HepG2 (cell line): ENCODE data around the gene SNX18. TPM values are rescaled to one million over a fixed set of nuclear protein-coding genes. Genes with fewer than 3 reads are reported as not detected.
A peak's percentile ranks its signal among the peaks of the same experiment; 100 is the strongest.

Experiments used
- DPF2 ChIP-seq: sonication (generic); formaldehyde crosslinking; IDR thresholded peaks from 2 replicates; pipeline ENCODE4 v1.4.0; 2020; ENCODE audit warnings: mild to moderate bottlenecking, low read depth, missing genetic modification reagents, borderline replicate concordance
- ETV6 ChIP-seq: sonication (generic); formaldehyde crosslinking; conservative IDR thresholded peaks from 2 replicates; pipeline ENCODE4 v1.4.0; 2020; ENCODE audit warnings: missing genetic modification reagents
- FLYWCH1 ChIP-seq: sonication (generic); formaldehyde crosslinking; IDR thresholded peaks from 2 replicates; pipeline ENCODE4 v1.8.1; 2023; ENCODE audit warnings: mild to moderate bottlenecking, missing genetic modification reagents
- HOXA7 ChIP-seq: sonication (generic); formaldehyde crosslinking; IDR thresholded peaks from 2 replicates; pipeline ENCODE4 v1.8.1; 2022; ENCODE audit warnings: mild to moderate bottlenecking, missing genetic modification reagents, moderate library complexity
- HOXD1 ChIP-seq: sonication (generic); formaldehyde crosslinking; IDR thresholded peaks from 2 replicates; pipeline ENCODE4 v1.5.0; 2020; ENCODE audit warnings: missing genetic modification reagents
- KAT7 ChIP-seq: IDR thresholded peaks from 2 replicates; pipeline ENCODE4 v1.6.1; 2018; ENCODE audit warnings: borderline replicate concordance, missing compliant biosample characterization
- KDM2A ChIP-seq: sonication (generic); formaldehyde crosslinking; IDR thresholded peaks from 2 replicates; pipeline ENCODE4 v1.4.0; 2020; ENCODE audit warnings: low read depth, missing genetic modification reagents, borderline replicate concordance
- KDM5B ChIP-seq: sonication (generic); formaldehyde crosslinking; IDR thresholded peaks from 2 replicates; pipeline ENCODE4 v1.4.0; 2020; ENCODE audit warnings: missing genetic modification reagents, mild to moderate bottlenecking, borderline replicate concordance
- KMT2B ChIP-seq: IDR thresholded peaks from 2 replicates; pipeline ENCODE4 v1.6.1; 2016; ENCODE audit warnings: missing genetic modification reagents, missing compliant biosample characterization
- NFKB2 ChIP-seq: sonication (generic); formaldehyde crosslinking; IDR thresholded peaks from 2 replicates; pipeline ENCODE4 v1.4.0; 2020; ENCODE audit warnings: missing genetic modification reagents, borderline replicate concordance
- TBX3 ChIP-seq: fragments of 450-650 bp; IDR thresholded peaks from 2 replicates; pipeline ENCODE4 v1.6.1; 2017; ENCODE audit warnings: antibody characterized with exemption, mild to moderate bottlenecking, inconsistent platforms, borderline replicate concordance
- XRCC5 ChIP-seq: fragments of 200-400 bp; formaldehyde crosslinking; optimal IDR thresholded peaks from 2 replicates; pipeline ENCODE3; 2017; ENCODE audit warnings: mild to moderate bottlenecking, low read length
- ZC3H4 ChIP-seq: sonication (generic); formaldehyde crosslinking; IDR thresholded peaks from 2 replicates; pipeline ENCODE4 v1.4.0; 2020; ENCODE audit warnings: missing genetic modification reagents, borderline replicate concordance
- ZEB1 ChIP-seq: IDR thresholded peaks from 2 replicates; pipeline ENCODE4 v1.6.1; 2012; ENCODE audit warnings: mild to moderate bottlenecking, low read depth, inconsistent platforms; ENCODE audit not compliant: insufficient replicate concordance
- ZNF235 ChIP-seq: sonication (generic); formaldehyde crosslinking; IDR thresholded peaks from 2 replicates; pipeline ENCODE4 v1.8.1; 2023; ENCODE audit warnings: mild to moderate bottlenecking, missing genetic modification reagents, borderline replicate concordance
- ZNF260 ChIP-seq: sonication (generic); formaldehyde crosslinking; IDR thresholded peaks from 2 replicates; pipeline ENCODE4 v1.4.0; 2020; ENCODE audit warnings: missing genetic modification reagents, low read depth, mild to moderate bottlenecking, borderline replicate concordance
- ZNF451 ChIP-seq: sonication (generic); formaldehyde crosslinking; IDR thresholded peaks from 2 replicates; pipeline ENCODE4 v1.5.0; 2020; ENCODE audit warnings: mild to moderate bottlenecking, missing genetic modification reagents
- ZNF598 ChIP-seq: sonication (generic); formaldehyde crosslinking; IDR thresholded peaks from 2 replicates; pipeline ENCODE4 v1.5.1; 2020; ENCODE audit warnings: mild to moderate bottlenecking, missing genetic modification reagents, borderline replicate concordance
- ZNF678 ChIP-seq: sonication (generic); formaldehyde crosslinking; IDR thresholded peaks from 2 replicates; pipeline ENCODE4 v1.4.0; 2020; ENCODE audit warnings: mild to moderate bottlenecking, missing genetic modification reagents
- ZNF761 ChIP-seq: sonication (generic); formaldehyde crosslinking; conservative IDR thresholded peaks from 2 replicates; pipeline ENCODE4 v1.4.0; 2020; ENCODE audit warnings: mild to moderate bottlenecking, missing genetic modification reagents
- ZNF891 ChIP-seq: sonication (generic); formaldehyde crosslinking; IDR thresholded peaks from 2 replicates; pipeline ENCODE4 v1.5.0; 2020; ENCODE audit warnings: mild to moderate bottlenecking, missing genetic modification reagents
- ZSCAN9 ChIP-seq: IDR thresholded peaks from 2 replicates; pipeline ENCODE4 v1.6.1; 2016; ENCODE audit warnings: borderline replicate concordance
- polyA plus RNA-seq, 8 experiments: library from polyadenylated mRNA; depleted of rRNA in 3 of 8; stranded (reverse) in 7 of 8; unstranded in 1 of 8; fragments of >200 nt; fragmentation: Illumina TruSeq in 4 of 8; extraction: Trizol in 4 of 8; gene quantifications; 2 replicates each; pipeline versions ENCODE4 v1.2.1 to v1.2.3, GENCODE V29; 2011 to 2016; ENCODE audit warnings: low read depth in 4 of 8, missing spikeins in 1 of 8, mixed read lengths in 1 of 8; ENCODE audit not compliant: insufficient read depth in 1 of 8
- total RNA-seq, 5 experiments: library from RNA; depleted of rRNA; stranded (reverse); fragments of >200 nt; fragmentation: Illumina TruSeq; extraction: Trizol; gene quantifications; 2 replicates each; pipeline ENCODE4 v1.2.3, GENCODE V29; 2016; ENCODE audit warnings: low read depth in 1 of 5
- TF ChIP-seq, protein P1 (sequence below): sonication (generic); formaldehyde crosslinking; IDR thresholded peaks from 2 replicates; pipeline ENCODE4 v1.4.0; 2020; ENCODE audit warnings: missing genetic modification reagents; ENCODE audit errors: not compliant biosample characterization
- TF ChIP-seq, protein P2 (sequence below): sonication (generic); formaldehyde crosslinking; IDR thresholded peaks from 2 replicates; pipeline ENCODE4 v1.4.0; 2020; ENCODE audit warnings: mild to moderate bottlenecking, missing genetic modification reagents
- TF ChIP-seq, protein P3 (sequence below): sonication (generic); formaldehyde crosslinking; IDR thresholded peaks from 2 replicates; pipeline ENCODE4 v1.5.1; 2020; ENCODE audit warnings: missing genetic modification reagents, mild to moderate bottlenecking, borderline replicate concordance

Gene SNX18
- total and polyA plus RNA-seq, 2 of the 13 experiments (the other 11 are each of a cell fraction or from before 2014, with no cell fraction given), result 2.3 to 6.2 TPM

- TF ChIP-seq ZNF235 (no peak), TBX3 (no peak), FLYWCH1 (CRISPR knock-in tag) (no peak), DPF2 (no peak), ZEB1 (no peak), NFKB2 (CRISPR knock-in tag) (no peak), HOXA7 (CRISPR knock-in tag) (no peak), XRCC5 (no peak), ZNF598 (CRISPR knock-in tag) (no peak), ETV6 (CRISPR knock-in tag) (no peak), ZSCAN9 (CRISPR knock-in tag) (no peak), HOXD1 (CRISPR knock-in tag) (no peak), KAT7 (CRISPR knock-in tag) (no peak), KDM2A (CRISPR knock-in tag) (peak; percentile 20; the same call in 1 of the 2 replicates), ZNF891 (CRISPR knock-in tag) (no peak), KDM5B (CRISPR knock-in tag) (no peak), ZNF761 (CRISPR knock-in tag) (no peak), ZNF678 (CRISPR knock-in tag) (no peak), KMT2B (CRISPR knock-in tag) (no peak), ZC3H4 (CRISPR knock-in tag) (no peak), ZNF260 (CRISPR knock-in tag) (no peak), ZNF451 (CRISPR knock-in tag) (0 out of 2 replicates have a peak, but pooled peaks have one; percentile 13)
- TF ChIP-seq, protein P1, sequence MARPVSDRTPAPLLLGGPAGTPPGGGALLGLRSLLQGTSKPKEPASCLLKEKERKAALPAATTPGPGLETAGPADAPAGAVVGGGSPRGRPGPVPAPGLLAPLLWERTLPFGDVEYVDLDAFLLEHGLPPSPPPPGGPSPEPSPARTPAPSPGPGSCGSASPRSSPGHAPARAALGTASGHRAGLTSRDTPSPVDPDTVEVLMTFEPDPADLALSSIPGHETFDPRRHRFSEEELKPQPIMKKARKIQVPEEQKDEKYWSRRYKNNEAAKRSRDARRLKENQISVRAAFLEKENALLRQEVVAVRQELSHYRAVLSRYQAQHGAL (CRISPR knock-in tag), result no peak
- TF ChIP-seq, protein P2, sequence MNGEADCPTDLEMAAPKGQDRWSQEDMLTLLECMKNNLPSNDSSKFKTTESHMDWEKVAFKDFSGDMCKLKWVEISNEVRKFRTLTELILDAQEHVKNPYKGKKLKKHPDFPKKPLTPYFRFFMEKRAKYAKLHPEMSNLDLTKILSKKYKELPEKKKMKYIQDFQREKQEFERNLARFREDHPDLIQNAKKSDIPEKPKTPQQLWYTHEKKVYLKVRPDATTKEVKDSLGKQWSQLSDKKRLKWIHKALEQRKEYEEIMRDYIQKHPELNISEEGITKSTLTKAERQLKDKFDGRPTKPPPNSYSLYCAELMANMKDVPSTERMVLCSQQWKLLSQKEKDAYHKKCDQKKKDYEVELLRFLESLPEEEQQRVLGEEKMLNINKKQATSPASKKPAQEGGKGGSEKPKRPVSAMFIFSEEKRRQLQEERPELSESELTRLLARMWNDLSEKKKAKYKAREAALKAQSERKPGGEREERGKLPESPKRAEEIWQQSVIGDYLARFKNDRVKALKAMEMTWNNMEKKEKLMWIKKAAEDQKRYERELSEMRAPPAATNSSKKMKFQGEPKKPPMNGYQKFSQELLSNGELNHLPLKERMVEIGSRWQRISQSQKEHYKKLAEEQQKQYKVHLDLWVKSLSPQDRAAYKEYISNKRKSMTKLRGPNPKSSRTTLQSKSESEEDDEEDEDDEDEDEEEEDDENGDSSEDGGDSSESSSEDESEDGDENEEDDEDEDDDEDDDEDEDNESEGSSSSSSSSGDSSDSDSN (CRISPR knock-in tag), result peak; percentile 72; the same call in 1 of the 2 replicates
- TF ChIP-seq, protein P3, sequence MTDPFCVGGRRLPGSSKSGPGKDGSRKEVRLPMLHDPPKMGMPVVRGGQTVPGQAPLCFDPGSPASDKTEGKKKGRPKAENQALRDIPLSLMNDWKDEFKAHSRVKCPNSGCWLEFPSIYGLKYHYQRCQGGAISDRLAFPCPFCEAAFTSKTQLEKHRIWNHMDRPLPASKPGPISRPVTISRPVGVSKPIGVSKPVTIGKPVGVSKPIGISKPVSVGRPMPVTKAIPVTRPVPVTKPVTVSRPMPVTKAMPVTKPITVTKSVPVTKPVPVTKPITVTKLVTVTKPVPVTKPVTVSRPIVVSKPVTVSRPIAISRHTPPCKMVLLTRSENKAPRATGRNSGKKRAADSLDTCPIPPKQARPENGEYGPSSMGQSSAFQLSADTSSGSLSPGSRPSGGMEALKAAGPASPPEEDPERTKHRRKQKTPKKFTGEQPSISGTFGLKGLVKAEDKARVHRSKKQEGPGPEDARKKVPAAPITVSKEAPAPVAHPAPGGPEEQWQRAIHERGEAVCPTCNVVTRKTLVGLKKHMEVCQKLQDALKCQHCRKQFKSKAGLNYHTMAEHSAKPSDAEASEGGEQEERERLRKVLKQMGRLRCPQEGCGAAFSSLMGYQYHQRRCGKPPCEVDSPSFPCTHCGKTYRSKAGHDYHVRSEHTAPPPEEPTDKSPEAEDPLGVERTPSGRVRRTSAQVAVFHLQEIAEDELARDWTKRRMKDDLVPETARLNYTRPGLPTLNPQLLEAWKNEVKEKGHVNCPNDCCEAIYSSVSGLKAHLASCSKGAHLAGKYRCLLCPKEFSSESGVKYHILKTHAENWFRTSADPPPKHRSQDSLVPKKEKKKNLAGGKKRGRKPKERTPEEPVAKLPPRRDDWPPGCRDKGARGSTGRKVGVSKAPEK (CRISPR knock-in tag), result no peak
Observed at GRCh38 chr5:54518146-54518817, 723 bp downstream of the SNX18 start (continued).
